ENCODE measurements around the gene TSPAN11.

- TF ChIP-seq CTCF (IDR thresholded peaks at IDR 0.05) (no peak), ZNF138 (CRISPR knock-in tag; conservative IDR thresholded peaks at IDR 0.05) (no peak), NFYB (CRISPR knock-in tag; conservative IDR thresholded peaks at IDR 0.05; ENCODE audit: low read depth) (no peak), ESRRA (CRISPR knock-in tag; IDR thresholded peaks at IDR 0.05; ENCODE audit: borderline replicate concordance) (no peak), ZNF671 (CRISPR knock-in tag; IDR thresholded peaks at IDR 0.05) (no peak), ZSCAN18 (CRISPR knock-in tag; IDR thresholded peaks at IDR 0.05) (no peak), MYBL2 (CRISPR knock-in tag; IDR thresholded peaks at IDR 0.05) (no peak), CREB1 (CRISPR knock-in tag; IDR thresholded peaks at IDR 0.05) (no peak), HMGXB4 (CRISPR knock-in tag; IDR thresholded peaks at IDR 0.05) (no peak)
Measured at GRCh38 chr12:30991466-30991865, 64.9 kb downstream of the TSPAN11 start.
